Nephron (organoid): ENCODE results near the gene CALN1.
"Not testable (repeated sequence)": the region's sequence is repeated elsewhere in the genome, so short reads cannot be mapped to it uniquely, and the experiment has no call there.

Experiments used
- H3K27ac Mint-ChIP-seq, 3 experiments: 2 replicates each; pipeline ENCODE4 v1.8.0; 2020; ENCODE audit warnings: mixed read lengths in 3 of 3, mild to moderate bottlenecking in 2 of 3, moderate library complexity in 1 of 3
- H3K27me3 Mint-ChIP-seq: 2 replicates; pipeline ENCODE4 v1.8.0; 2021; ENCODE audit warnings: low read depth, mild to moderate bottlenecking, moderate library complexity, mixed read lengths
- H3K36me3 Mint-ChIP-seq: 2 replicates; pipeline ENCODE4 v1.8.0; 2020; ENCODE audit warnings: low read depth, mixed read lengths
- H3K4me1 Mint-ChIP-seq: 2 replicates; pipeline ENCODE4 v1.8.0; 2020; ENCODE audit warnings: mixed read lengths
- H3K4me3 Mint-ChIP-seq, 3 experiments: 2 replicates each; pipeline ENCODE4 v1.8.0; 2020; ENCODE audit warnings: mild to moderate bottlenecking in 3 of 3, mixed read lengths in 3 of 3, moderate library complexity in 2 of 3
- H3K9me3 Mint-ChIP-seq: 2 replicates; pipeline ENCODE4 v1.8.0; 2020; ENCODE audit warnings: mixed read lengths
- CTCF ChIP-seq, 3 experiments: fragments of 200-600 bp; sonication (generic); IDR thresholded peaks; one replicate each; pipeline ENCODE4 v1.5.0; 2021; ENCODE audit warnings: antibody characterized with exemption in 3 of 3; ENCODE audit not compliant: unreplicated experiment in 3 of 3

CALN1 gene

GRCh38 chr7:71752171-71752935 lies 659.8 kb downstream of the CALN1 start:
- no peak overlapping the region for H3K27ac Mint-ChIP-seq
- no peak overlapping the region for H3K4me3 Mint-ChIP-seq
- peaks cover 28% of the 10 kb centered on the region for H3K9me3 Mint-ChIP-seq
- H3K4me1 Mint-ChIP-seq, result peaks cover 9% of the 10 kb centered on the region
- no peaks in the 10 kb centered on the region for H3K36me3 Mint-ChIP-seq
- peaks cover 49% of the 10 kb centered on the region for H3K27me3 Mint-ChIP-seq
- TF ChIP-seq CTCF (IDR thresholded peaks at IDR 0.05; ENCODE audit: unreplicated experiment in 3 of 3), result peak; percentile 76 to 88 (median 76)

- no peak for TF ChIP-seq CTCF (IDR thresholded peaks at IDR 0.05; ENCODE audit: unreplicated experiment in 3 of 3)
Measured at GRCh38 chr7:71750290-71750689, 661.8 kb downstream of the CALN1 start.

GRCh38 chr7:71746006-71746405 lies 666.1 kb downstream of the CALN1 start:
- H3K9me3 Mint-ChIP-seq, result peaks cover 11% of the 10 kb centered on the region
- H3K4me3 Mint-ChIP-seq, result no peak overlapping the region
- H3K27me3 Mint-ChIP-seq, result peaks cover 17% of the 10 kb centered on the region
- no peak overlapping the region for H3K27ac Mint-ChIP-seq
- no peaks in the 10 kb centered on the region for H3K36me3 Mint-ChIP-seq
- no peaks in the 10 kb centered on the region for H3K4me1 Mint-ChIP-seq
- TF ChIP-seq CTCF (IDR thresholded peaks at IDR 0.05; ENCODE audit: unreplicated experiment in 3 of 3), result no peak

More at GRCh38 chr7:71750290-71750689, 661.8 kb downstream of the CALN1 start:
- Mint-ChIP-seq H3K9me3 (peaks cover 14% of the 10 kb centered on the region), H3K4me1 (peaks cover 9% of the 10 kb centered on the region), H3K27ac (no peak overlapping the region), H3K36me3 (no peaks in the 10 kb centered on the region), H3K4me3 (no peak overlapping the region), H3K27me3 (peaks cover 42% of the 10 kb centered on the region)

- no peaks in the 10 kb centered on the region for H3K36me3 Mint-ChIP-seq
- H3K27me3 Mint-ChIP-seq, result peaks cover 13% of the 10 kb centered on the region
- H3K4me3 Mint-ChIP-seq, result no peak overlapping the region
- no peak for TF ChIP-seq CTCF (IDR thresholded peaks at IDR 0.05; ENCODE audit: unreplicated experiment in 3 of 3)
- H3K9me3 Mint-ChIP-seq, result no peaks in the 10 kb centered on the region
- peaks cover 4% of the 10 kb centered on the region for H3K4me1 Mint-ChIP-seq
- H3K27ac Mint-ChIP-seq, result no peak overlapping the region
Measured at GRCh38 chr7:71740174-71740560, 672.0 kb downstream of the CALN1 start.

GRCh38 chr7:71739520-71740173 lies 672.5 kb downstream of the CALN1 start:
- Mint-ChIP-seq H3K4me3 (no peak overlapping the region), H3K9me3 (no peaks in the 10 kb centered on the region), H3K27me3 (peaks cover 13% of the 10 kb centered on the region), H3K36me3 (no peaks in the 10 kb centered on the region), H3K4me1 (peaks cover 4% of the 10 kb centered on the region), H3K27ac (no peak overlapping the region)
- TF ChIP-seq CTCF (IDR thresholded peaks at IDR 0.05; ENCODE audit: unreplicated experiment in 3 of 3), result no peak

- not testable (repeated sequence) for H3K36me3 Mint-ChIP-seq, H3K4me1 Mint-ChIP-seq, H3K4me3 Mint-ChIP-seq, H3K27ac Mint-ChIP-seq, H3K9me3 Mint-ChIP-seq
- peaks cover 18% of the 10 kb centered on the region for H3K27me3 Mint-ChIP-seq
Measured at GRCh38 chr7:71737931-71738540, 674.1 kb downstream of the CALN1 start.
